Ovary (tissue), 3 donors: ENCODE data around the gene PUDP.

Experiments
- POLR2A ChIP-seq: fragments of 450-650 bp; IDR thresholded peaks from one replicate; pipeline ENCODE4 v1.6.1; 2017; ENCODE audit warnings: antibody characterized with exemption, mild to moderate bottlenecking, moderate library complexity
- TF ChIP-seq, protein P1 (sequence below), 3 donors: fragments of 450-650 bp in 2 of 3; fragments of 200-600 bp in 1 of 3; IDR thresholded peaks; one replicate each; pipeline versions ENCODE4 v1.5.1 to v1.8.0; 2016 to 2022; ENCODE audit warnings: antibody characterized with exemption in 3 of 3, mild to moderate bottlenecking in 1 of 3
- donor health status: DM: no; HTN: no; CAD: no.

DNA sequence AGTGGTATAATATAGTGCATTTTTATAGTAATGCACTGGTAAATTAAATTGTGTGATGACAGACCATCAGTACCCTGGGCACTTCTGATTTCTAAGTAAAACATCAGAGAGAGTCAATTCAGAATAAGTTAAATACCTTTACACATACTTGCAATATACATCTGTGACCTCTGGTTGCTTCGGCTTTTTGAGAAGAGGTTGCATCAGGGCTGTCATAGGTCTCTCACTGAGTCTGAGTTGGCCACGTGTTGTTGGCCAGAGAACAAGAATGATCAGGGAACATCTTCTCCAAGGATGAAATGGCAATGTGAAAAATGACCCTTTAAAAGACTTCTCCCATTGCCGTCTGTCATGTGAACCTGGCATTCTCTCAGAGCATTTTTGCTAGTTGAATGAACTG, 36.9 kb upstream of the PUDP start:
- TF ChIP-seq, protein P1, sequence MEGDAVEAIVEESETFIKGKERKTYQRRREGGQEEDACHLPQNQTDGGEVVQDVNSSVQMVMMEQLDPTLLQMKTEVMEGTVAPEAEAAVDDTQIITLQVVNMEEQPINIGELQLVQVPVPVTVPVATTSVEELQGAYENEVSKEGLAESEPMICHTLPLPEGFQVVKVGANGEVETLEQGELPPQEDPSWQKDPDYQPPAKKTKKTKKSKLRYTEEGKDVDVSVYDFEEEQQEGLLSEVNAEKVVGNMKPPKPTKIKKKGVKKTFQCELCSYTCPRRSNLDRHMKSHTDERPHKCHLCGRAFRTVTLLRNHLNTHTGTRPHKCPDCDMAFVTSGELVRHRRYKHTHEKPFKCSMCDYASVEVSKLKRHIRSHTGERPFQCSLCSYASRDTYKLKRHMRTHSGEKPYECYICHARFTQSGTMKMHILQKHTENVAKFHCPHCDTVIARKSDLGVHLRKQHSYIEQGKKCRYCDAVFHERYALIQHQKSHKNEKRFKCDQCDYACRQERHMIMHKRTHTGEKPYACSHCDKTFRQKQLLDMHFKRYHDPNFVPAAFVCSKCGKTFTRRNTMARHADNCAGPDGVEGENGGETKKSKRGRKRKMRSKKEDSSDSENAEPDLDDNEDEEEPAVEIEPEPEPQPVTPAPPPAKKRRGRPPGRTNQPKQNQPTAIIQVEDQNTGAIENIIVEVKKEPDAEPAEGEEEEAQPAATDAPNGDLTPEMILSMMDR (IDR thresholded peaks at IDR 0.05) = no peak
- TF ChIP-seq POLR2A = no peak
